HG03103 (cell line): ENCODE data around the gene USF3.
"Not testable (repeated sequence)": the region's sequence is repeated elsewhere in the genome, so short reads cannot be mapped to it uniquely, and the experiment has no call there.

ENCODE experiments used
- ATAC-seq: cut with Tn5 transposase; IDR thresholded peaks from one replicate; pipeline ENCODE4 v1.9.1; 2021; ENCODE audit warnings: low read depth; ENCODE audit not compliant: unreplicated experiment

The USF3 gene

DNA sequence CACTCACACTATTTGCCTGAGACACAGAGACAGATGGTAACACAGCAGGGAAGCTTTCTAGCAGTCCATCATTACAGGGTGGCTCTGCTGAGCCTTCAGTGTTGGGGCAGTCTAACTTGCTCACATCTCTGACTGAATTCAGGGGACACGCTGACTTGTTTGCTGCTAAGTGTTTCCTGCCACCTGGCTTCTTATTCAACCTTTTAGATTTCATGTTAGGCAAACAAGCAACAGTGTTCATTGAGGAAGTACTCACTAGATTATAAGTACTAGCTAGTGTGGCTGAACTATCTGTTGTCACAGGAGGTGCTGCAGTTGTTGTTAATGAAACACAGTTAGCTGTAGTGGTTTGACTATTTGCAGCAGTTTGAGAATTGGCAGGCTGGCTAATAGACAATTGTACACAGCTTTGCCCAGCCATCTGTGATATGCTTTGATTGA, 37.3 kb downstream of the USF3 start:
- no peak for ATAC-seq

DNA sequence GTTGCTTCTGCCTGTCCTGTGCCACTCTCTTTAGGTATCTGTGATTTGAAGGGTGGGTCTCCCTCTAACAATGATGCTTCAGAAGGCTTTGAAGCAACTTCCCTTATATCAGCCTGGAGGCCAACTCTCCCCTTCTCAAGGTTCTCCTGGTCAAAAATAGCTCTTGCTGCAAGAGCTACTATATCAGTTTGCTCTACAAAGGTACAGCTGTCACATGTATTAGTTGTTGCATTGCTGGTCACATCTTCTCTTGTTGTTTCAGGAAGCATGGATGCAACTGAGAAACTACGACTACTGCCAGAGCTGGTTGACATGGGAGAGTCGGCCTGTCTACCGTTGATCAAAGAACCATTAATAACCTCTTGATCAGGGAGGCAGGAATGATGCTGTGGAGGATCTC, 38.3 kb downstream of the USF3 start:
- no peak for ATAC-seq

DNA sequence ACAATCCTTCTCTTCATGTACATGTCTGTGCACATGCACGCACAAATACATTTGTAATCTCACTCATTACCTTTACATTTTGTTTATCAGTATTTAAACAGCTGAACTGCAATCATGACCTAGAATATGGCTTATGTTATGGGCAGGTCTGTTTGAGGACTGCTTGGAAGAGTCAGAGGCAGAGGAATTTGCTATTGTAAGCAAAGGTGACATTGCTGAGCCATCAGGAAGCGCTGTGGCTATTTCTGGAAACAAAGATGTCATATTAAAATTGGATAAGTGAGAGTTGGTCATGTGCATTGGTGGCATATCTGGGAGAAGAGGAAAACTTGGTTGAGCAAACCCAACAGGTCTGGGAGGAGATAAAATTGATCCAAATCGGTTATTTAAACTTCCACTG, 41.6 kb downstream of the USF3 start:
- ATAC-seq: no peak

DNA sequence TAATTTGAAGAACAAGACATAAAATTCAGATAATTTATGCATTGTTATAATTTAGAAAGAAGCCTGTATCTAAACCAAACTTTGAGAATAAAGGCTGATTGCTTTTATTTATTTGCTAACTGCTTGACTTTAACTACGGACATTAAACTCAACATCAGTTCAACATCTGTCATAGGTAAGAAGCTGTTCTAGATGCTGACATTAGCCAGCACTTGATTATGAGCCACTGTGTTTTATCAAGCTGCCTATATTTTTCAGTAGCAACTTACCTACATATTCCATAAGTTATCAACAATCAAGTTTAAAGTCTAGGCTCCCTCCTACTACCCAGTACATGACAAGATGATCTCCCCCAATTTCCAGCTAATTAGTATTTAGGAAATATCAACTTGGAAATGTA, 42.1 kb downstream of the USF3 start:
- ATAC-seq: no peak

DNA sequence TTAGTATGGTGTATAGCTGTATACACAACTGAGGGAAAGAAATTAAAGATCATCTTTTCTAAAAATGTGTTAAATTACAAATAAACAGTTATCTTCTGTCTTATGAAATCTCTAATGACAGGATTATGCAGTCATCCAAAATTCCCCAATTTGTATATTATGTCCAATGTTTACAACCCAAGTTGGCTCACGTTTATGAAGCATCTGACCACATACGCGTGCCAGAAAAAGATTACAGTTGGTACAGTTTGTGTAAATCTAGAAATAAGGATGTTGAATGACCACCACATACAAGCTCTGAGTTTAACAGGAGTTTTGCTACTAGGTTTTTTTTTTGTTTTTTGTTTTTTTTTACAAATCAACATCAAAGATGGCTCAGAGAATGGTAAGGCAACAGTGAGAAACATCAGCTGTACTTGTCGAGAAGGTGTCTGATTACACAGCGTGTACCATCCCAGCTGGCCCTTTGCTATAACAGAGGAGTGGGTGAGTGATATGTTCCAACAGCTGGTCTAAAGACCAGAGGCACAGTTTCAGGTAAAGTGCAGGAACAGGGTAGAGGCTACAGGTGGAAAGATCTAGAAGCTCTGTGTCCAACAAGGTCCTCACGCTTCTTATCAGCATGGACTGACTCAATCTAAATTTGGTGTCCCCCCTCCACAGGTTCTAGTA, 47.1 kb downstream of the USF3 start:
- ATAC-seq: no peak

DNA sequence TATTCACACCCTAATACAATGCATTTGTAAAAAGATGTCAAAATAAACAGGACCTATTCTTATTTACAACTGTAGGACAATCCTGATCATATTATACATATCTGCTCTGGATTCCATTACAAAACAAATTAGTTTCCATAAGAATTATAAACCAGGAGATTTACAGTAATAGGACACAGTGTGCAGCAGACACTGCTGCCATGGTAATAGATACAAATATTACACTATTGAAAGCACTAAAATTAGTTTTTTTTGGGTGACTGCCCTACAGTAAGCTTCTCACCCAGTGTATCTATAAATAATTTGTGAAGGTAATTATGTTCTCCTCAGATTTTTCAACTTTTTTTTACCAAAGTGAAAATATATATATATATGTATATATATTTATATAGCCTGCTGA, 47.9 kb downstream of the USF3 start:
- ATAC-seq: no peak

DNA sequence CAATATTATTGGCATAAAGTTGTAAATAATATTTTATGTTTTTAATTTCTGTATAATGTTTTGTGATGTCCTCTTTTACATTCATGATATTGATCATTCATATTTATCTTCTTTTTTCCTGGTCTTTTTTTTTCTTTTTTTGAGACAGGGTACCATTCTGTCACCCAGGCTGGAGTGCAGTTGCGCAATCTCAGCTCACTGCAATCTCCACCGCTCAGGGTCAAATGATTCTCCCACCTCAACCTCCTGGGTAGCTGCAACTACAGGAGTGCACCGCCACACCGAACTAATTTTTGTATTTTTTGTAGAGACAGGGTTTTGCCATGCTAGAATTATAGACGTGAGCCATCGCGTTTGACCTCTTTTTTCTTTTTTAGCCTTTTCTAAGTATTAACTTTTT, 52.9 kb downstream of the USF3 start:
- ATAC-seq: no peak

DNA sequence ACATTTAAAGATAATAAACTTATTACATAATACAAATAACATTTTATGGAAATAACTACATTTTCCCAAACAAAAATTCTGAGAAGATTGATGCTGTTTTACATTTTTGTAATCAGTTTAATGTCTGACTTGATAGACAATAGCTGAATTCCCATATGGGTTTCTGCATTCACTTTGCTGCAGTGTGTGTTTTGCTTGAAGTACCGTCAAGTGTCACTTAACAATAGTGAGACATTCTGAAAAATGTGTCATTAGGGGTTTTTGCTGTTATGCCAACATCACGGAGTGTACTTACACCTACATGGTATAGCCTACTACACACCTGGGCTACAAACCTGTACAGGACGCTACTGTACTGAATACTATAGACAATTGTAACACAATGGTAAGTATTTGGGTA, 57.5 kb downstream of the USF3 start:
- no peak for ATAC-seq

DNA sequence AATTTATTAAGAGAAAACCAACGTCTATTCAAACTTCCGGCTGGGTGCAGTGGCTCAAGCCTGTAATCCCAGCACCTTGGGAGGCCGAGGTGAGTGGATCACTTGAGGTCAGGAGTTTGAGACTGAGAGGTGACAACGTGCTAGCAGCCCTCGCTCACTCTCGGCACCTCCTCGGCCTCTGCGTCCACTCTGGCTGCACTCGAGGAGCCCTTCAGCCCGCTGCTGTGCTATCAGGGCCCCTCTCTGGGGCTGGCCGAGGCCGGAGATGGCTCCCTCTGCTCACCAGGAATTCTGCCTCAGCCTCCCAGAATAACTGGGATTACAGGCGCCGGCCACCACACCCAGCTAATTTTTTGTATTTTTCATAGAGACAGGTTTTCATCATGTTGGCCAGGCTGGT, 58.7 kb downstream of the USF3 start:
- no peak for ATAC-seq

DNA sequence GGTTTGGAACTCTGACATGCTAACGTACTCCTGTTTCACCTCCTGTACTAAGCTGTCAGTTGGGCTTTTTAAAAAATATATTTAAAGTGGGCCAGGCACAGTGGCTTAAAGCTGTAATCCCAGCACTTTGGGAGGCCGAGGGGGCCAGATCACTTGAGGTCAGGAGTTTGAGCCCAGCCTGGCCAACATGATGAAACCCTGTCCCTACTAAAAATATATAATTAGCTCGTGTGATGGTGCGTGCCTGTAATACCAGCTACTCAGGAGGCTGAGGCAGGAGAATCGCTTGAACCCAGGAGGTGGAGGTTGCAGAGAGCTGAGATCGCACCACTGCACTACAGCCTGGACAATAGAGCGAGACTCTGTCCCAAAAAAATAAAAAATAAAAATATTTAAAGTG, 60.4 kb downstream of the USF3 start:
- not testable (repeated sequence) for ATAC-seq

DNA sequence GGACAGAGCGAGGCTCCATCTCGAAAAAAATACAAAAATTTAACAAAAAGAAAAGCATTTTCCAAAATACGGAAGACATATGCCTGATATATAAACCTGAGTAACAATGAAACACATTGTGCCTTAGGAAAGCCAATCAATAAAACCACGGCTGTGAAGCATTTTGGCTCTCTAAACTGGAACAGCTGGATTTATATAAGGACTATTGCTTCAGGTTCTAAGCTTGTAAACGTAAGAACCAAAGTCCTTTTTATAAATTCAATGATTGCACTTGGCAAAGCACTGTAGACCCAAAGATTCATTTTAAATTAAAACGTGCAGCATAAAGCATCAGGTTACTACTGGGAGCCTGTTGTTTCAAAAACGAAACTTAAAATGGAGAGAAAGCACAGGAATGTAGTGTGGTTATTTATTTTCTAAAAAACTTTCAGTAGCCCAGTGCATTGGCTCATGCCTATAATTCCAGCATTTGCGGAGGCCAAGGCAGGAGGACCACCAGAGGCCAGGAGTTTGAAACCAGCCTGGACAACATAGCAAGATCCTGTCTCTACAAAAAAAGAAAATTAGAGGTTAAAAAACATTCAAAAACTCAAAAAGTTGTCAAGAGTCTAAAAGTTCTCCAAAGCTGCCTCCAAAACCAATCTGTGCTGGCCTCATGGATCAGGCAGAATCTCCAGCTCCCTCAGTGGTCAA, 61.5 kb downstream of the USF3 start:
- ATAC-seq: no peak

DNA sequence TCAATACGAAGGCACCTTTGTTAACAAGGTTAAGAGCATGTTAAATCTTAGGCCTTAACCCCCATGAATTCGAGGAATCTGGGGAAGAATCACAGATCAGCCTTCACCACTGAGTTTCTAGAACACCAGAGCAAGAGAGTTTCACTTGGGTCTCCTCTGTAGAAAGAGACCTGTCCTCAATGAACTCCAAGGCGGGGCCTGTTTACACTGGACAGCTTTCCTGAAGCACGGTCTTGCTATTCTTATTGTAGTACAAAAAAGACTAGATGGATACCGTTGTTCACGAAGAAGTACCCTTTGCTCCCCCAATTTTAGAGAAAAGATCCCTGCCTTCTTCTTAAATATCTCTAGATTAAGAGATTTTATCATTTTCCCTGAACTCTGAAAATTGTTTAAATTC, 64.9 kb downstream of the USF3 start:
- ATAC-seq: no peak

DNA sequence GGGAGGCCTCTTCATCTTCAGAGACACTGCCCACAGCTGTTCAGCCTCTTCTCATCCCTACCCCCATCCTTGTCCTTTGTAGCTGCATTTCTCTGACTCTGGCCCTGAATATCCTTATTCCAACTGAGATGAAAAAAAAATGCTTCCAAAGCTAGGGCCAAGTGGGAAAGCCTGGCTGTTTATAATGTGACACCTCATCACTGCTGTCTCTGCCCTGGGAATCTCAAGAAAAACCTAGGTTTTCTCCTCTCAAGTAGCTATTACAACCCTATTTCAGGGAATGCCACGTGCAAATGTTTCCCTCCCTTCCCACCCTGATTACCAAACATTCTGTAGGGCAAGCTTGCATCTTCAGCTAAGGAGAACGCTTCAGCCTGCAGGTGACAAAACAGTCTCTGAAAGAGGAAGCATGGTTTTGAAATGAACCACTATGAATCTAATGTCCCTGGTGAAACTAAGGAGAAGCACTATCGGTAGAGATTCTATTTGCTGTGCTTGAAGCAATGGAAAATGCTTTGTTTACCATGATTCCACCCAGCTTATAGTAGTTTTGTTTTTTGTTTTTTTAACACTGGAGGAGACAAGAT, 65.4 kb downstream of the USF3 start:
- ATAC-seq: no peak

DNA sequence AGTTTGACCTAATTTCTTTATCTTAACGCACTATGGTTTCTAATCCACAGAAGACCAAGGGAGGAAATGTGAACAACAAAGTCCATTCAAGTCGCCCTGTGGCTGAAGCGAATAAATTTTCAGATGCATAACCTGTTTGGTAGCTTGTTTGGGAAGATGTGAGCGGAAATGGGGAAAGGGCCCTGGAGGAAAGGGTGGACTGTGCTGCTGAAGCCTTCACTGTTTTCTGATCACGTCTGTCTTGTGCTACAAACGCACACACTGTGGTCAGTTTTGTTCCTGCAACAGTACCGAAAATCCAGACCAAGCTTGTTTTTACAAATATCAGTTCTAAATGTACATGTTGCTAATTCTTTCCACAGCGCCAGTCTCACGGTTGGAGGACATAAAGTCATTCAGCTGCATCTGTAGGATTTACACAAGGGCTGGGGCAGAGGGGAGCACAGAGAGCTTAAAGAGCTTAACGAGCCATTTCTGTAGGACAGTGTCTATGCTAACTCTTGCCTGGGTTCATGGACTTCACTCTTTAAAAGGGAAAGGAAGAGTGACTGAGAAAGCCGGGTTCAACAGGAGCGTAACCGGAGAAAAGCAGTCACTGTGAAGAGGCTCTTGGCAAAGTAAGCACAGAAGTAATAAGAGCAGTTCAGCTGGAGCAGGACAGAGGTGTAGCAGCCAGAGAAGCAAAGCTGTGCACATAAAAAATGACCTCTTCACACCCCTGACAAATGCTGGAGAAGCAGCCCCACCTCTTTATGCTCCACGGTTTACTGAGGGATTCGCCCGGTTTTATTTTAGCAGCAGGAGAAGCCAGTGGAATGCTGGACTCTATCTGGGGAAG, 66.6 kb downstream of the USF3 start:
- no peak for ATAC-seq

DNA sequence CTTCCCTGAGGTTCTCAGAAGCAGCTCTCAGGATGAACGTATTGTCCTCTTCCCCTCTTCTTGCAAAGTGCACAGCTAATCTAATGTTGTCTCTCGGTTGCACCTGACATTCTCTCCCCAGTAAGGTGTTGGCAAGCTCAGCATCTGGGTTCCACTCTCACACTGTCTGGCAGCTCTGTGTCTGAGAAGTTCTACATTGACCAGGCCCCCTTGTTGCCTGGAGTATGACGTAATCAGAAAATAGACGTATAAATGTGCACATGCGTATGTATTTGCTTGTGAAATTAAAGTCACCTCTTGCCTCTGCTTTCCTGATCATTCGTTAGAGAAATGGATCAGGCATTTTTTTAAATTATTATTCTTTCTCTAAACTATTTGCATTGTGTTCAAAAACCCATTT, 67.7 kb downstream of the USF3 start:
- ATAC-seq: no peak

DNA sequence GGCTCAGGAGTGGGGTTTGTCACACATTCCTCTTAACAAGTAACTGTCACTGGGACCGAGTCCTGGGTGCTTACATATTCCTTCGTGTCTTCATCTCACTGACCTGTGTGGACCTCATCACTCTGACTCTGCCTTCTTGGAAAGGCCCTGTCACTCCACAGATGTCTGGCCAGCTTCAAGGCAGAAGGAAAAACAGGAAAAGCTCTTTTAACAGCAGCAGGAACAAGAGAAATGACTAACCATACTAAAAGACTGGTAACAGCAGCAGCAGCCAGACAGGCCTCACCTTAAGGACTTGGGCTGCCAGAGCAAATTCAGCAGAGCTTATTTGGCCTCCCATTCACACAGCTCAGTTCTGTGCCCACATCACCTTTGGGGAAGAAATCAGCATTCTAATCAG, 68.1 kb downstream of the USF3 start:
- ATAC-seq: no peak

DNA sequence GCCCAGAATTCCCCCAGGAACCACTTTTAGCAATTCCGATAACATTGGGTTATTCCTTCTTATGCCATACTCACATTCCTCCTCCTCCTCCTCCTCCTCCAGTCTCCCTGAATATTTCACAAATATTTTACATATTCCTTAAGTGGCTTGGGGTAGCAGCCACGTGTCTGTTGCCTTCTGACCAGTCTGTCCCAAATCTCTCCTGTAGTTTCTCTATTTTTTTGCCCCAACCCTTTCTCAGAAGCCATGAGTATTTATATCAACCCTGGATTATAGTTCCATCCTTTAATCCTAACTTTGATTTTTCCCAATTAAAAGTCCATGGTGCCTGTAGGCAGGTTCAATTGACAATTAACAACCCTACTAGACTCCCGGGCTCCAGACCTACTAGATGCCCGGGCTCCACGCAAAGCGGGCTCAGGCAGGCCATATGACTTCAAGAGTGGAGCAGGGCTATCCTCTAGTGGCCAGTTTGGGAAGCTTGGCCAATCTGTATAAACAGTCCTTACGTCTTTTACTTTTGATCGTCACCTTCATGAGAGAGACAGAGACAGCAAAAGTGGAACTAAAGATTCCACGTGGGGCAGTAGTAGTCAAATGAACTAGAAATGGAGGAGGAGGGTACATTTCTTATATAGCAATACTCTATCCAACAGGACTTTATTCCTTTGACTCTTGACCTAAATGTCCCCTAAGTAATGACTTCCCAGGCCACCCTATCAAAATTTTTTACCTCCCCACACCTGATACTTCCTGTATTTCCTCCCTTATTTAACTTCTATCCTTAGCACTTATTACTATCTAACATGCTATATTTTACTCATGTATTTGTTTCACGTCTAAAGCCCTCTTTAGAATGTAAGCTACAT, 69.7 kb downstream of the USF3 start:
- ATAC-seq: no peak

DNA sequence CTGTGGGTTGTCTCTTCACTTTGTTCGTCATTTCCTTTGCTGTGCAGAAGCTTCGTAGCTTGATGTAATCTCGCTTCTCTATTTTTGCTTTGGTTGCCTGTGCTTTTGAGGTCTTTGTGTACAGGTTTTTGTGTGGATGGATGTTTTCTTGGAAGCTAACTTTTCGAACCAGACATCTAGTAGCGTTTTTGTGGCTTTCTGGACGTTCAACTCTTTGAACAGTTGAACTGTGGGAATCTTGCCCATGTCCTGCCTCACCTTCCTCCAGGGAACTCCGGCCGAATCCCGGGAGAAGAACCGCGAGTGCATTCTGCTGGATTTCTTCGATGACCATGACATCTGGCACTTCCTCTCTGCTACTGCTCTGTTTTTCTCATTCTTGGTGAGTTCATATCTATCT, 70.6 kb downstream of the USF3 start:
- ATAC-seq: no peak

DNA sequence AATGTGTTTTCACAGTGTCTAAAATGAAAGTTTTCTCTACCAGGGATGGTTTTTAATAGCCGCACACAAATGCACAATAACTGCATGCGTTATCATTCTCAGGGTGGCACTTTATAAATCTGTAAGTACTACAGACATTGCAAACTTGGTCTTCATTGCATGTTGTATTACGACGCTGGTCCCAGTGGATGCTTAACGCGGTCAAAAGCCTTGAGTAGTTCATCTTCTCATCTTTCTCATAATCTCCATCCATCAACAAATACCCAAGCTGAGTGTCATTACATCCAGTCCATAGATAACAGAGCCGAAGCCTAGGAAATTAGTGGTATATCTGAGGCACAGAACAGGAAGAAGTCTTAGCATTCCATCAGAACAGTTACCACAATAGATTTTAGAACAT, 72.6 kb downstream of the USF3 start:
- no peak for ATAC-seq

DNA sequence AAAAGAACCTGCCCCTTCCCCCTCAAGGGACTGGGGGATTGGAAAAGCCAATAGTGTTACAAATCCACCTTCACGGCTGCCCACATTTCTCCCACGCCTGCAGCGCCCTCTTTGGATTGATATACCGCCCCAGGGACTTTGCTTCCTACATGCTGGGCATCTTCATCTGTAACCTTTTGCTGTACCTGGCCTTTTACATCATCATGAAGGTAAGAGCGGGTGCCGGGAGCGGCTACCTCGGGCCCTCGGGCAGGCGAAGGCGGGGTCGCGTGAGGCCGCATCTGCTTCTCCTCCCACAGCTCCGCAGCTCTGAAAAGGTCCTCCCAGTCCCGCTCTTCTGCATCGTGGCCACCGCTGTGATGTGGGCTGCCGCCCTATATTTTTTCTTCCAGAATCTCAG, 73.1 kb downstream of the USF3 start:
- ATAC-seq: no peak
